Ectodermal cell (in vitro differentiated cells): ENCODE data around the gene DUSP8.
"Not testable (repeated sequence)": the region's sequence is repeated elsewhere in the genome, so short reads cannot be mapped to it uniquely, and the experiment has no call there.

Experiments
- H3K27ac ChIP-seq: 2 replicates; pipeline ENCODE4 v1.7.0; 2013; ENCODE audit warnings: mild to moderate bottlenecking, low read depth, low read length; ENCODE audit not compliant: insufficient read depth, poor library complexity, severe bottlenecking
- H3K27me3 ChIP-seq: 2 replicates; pipeline ENCODE4 v1.7.0; 2013; ENCODE audit warnings: mild to moderate bottlenecking, low read length; ENCODE audit not compliant: insufficient read depth, control insufficient read depth, poor library complexity, severe bottlenecking
- H3K36me3 ChIP-seq: one replicate; pipeline ENCODE4 v1.7.0; 2013; ENCODE audit warnings: low read length; ENCODE audit not compliant: control insufficient read depth, insufficient read depth
- H3K4me1 ChIP-seq: one replicate; pipeline ENCODE4 v1.7.0; 2013; ENCODE audit warnings: low read length; ENCODE audit not compliant: control insufficient read depth, insufficient read depth
- H3K4me3 ChIP-seq: 2 replicates; pipeline ENCODE4 v1.7.0; 2013; ENCODE audit warnings: low read depth, low read length, control low read depth; ENCODE audit not compliant: insufficient read depth
- H3K9me3 ChIP-seq: 2 replicates; pipeline ENCODE4 v1.7.0; 2013; ENCODE audit warnings: mild to moderate bottlenecking, low read length, moderate library complexity; ENCODE audit not compliant: control insufficient read depth
- WGBS, 2 experiments: methylation state at CpG; one replicate each; pipeline ENCODE4 v1.1.7; 2013; ENCODE audit warnings: missing lambda C conversion rate in 2 of 2; 5-methylcytosine and 5-hydroxymethylcytosine counted together

DUSP8 gene

DNA sequence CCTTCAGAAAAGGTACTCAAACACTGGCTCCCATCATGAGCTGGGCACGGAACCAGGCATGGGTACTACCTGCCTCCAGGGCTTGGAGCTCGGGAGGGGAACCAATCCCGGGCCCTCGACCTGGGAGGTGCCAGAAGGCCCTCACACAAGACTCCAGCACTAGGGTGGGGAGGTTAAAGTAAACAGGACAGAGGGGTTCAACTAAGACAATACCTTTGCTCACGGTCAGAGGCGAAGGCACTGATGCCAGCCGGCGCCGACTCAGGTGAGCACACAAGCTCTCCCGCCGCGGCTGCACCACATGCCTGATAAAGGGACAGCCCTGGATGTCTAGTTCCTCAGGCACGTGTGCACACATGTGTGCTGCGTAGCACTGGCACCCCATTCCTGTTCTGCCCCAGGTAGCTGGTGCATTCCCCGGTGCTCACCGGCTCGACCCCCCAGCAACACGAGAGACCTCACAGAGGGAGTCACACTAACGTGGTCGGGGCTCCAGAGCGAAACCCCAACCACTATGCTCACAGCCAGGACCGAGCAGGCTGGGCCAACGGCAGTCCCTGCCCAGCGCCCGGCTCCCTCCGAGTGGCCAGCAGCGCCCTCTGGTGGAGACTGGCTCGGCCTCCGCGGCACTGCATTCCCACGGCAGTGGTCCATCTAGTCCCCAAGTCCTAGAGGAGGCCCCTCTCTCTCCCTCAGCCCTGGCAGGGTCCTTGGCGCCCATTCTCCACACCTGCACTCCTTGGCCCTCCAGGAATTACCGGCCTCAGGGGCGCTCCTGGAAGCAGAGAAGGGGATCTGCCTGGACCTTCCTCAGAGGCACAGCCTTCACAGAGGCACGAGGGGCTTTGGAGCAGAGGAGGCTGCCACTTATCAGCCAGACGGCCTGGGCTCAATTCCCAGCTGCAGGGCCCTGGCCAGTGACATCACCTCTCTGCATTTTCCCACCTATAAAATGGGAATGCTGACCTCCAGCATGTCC lies 56.7 kb downstream of the DUSP8 start:
- WGBS, 2 experiments: 45% methylated on average over 36 of the region's 36 CpGs
- Histone ChIP-seq H3K9me3 (no peaks in the 10 kb centered on the region), H3K4me3 (no peak overlapping the region), H3K4me1 (peaks cover 23% of the 10 kb centered on the region), H3K27me3 (no peaks in the 10 kb centered on the region), H3K36me3 (no peaks in the 10 kb centered on the region), H3K27ac (no peak overlapping the region)

GRCh38 chr11:1514336-1515061 lies 57.6 kb downstream of the DUSP8 start:
- no peaks in the 10 kb centered on the region for H3K27me3 ChIP-seq
- H3K9me3 ChIP-seq: no peaks in the 10 kb centered on the region
- H3K4me1 ChIP-seq: peaks cover 25% of the 10 kb centered on the region
- no peak overlapping the region for H3K4me3 ChIP-seq
- no peak overlapping the region for H3K27ac ChIP-seq
- 95% methylated on average over 31 of the region's 31 CpGs for WGBS, 2 experiments
- no peaks in the 10 kb centered on the region for H3K36me3 ChIP-seq

DNA sequence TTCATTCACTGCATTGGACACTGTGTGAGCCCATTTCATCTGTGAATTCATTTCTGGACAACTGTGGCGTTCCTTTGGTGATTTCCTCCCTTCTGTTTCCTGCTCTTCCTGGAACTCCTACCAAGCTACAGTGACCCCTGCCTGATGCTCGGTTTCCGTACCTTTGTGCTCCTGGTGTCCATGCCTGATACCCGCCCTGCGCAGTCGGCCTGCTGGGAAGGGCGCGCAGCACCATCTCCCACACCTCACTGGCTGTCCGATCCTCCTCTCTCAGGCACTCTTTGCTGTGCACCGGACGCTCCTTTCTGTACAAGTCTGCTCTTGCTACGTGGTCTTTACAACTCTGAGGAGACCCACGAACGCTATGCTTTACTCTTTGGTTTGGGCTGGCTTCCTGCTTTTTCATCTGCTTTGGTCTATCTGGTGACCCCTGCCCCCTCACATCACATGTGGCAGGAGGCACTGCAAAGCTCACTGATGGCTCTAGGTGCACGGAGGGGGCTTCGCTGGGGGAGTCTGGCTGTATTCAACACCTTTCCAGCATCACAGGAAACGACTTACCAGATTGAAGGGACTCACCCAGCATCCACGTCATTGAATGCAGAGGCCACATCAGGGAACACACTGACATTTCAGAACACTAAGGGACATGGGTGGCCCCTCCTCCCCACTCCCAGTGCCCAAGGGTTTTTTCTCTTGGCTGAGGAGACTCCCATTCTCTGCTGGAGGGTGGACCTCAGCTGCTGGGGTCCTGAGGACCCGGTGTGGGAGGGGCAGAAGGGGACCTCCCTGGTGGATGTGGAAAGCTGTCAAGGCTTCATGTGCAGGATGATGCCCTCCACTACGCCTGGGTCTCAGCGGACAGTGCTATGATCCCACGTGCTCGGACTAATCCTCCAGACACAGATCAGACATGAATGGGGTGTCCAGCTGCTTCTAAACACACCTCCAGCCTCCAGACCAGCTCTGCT lies 58.5 kb downstream of the DUSP8 start:
- WGBS, 2 experiments: 91 to 94% methylated on average over 23 of the region's 23 CpGs
- no peaks in the 10 kb centered on the region for H3K36me3 ChIP-seq
- peaks cover 29% of the 10 kb centered on the region for H3K4me1 ChIP-seq
- no peaks in the 10 kb centered on the region for H3K27me3 ChIP-seq
- no peak overlapping the region for H3K4me3 ChIP-seq
- no peak overlapping the region for H3K27ac ChIP-seq
- no peaks in the 10 kb centered on the region for H3K9me3 ChIP-seq

GRCh38 chr11:1512531-1513258 lies 59.4 kb downstream of the DUSP8 start:
- H3K36me3 ChIP-seq, H3K4me3 ChIP-seq, H3K27ac ChIP-seq, H3K9me3 ChIP-seq, H3K27me3 ChIP-seq: not testable (repeated sequence)
- 72 to 74% methylated on average over 6 of the region's 9 CpGs for WGBS, 2 experiments
- peaks cover 32% of the 10 kb centered on the region for H3K4me1 ChIP-seq

- Histone ChIP-seq H3K27me3 (no peaks in the 10 kb centered on the region), H3K4me1 (peaks cover 36% of the 10 kb centered on the region), H3K36me3 (no peaks in the 10 kb centered on the region), H3K9me3 (no peaks in the 10 kb centered on the region), H3K27ac (no peak overlapping the region), H3K4me3 (no peak overlapping the region)
- WGBS, 2 experiments: 87 to 89% methylated on average over 12 of the region's 12 CpGs
Measured at GRCh38 chr11:1511937-1512496, 60.1 kb downstream of the DUSP8 start.

DNA sequence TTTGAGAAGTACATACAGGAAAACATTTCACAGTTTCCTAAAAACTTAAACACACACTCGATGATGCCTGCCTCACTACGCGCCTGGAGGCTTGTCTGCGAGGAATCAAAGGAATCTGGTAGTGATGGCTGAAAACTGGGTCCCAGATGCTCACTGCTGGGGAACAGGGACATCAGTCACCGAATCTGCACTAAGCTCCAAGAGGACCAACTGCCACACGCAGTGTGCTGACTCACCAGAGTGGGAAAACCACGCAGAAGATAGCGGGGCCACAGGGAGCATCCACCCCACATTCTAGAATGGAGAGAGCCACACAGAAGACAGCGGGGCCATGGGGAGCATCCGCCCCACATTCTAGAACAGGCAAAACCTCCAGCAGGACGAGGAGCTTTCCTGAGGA lies 61.1 kb downstream of the DUSP8 start:
- no peaks in the 10 kb centered on the region for H3K27me3 ChIP-seq
- H3K4me1 ChIP-seq: peaks cover 33% of the 10 kb centered on the region
- H3K4me3 ChIP-seq: no peak overlapping the region
- H3K36me3 ChIP-seq: no peaks in the 10 kb centered on the region
- no peaks in the 10 kb centered on the region for H3K9me3 ChIP-seq
- H3K27ac ChIP-seq: no peak overlapping the region
- 81 to 82% methylated on average over 11 of the region's 11 CpGs for WGBS, 2 experiments

GRCh38 chr11:1510351-1510750 lies 61.7 kb downstream of the DUSP8 start:
- not testable (repeated sequence) for H3K9me3 ChIP-seq, H3K4me3 ChIP-seq, H3K27me3 ChIP-seq, H3K36me3 ChIP-seq, H3K27ac ChIP-seq
- peaks cover 32% of the 10 kb centered on the region for H3K4me1 ChIP-seq
- 90 to 92% methylated on average over 15 to 16 of the region's 18 CpGs for WGBS, 2 experiments

- no peaks in the 10 kb centered on the region for H3K9me3 ChIP-seq
- no peaks in the 10 kb centered on the region for H3K27me3 ChIP-seq
- WGBS, 2 experiments: 93 to 94% methylated on average over 7 to 10 of the region's 20 CpGs
- H3K4me1 ChIP-seq: peaks cover 29% of the 10 kb centered on the region
- no peak overlapping the region for H3K4me3 ChIP-seq
- H3K36me3 ChIP-seq: no peaks in the 10 kb centered on the region
- no peak overlapping the region for H3K27ac ChIP-seq
Measured at GRCh38 chr11:1509626-1510255, 62.3 kb downstream of the DUSP8 start.

- Histone ChIP-seq H3K4me1 (peaks cover 26% of the 10 kb centered on the region), H3K36me3 (no peaks in the 10 kb centered on the region), H3K27me3 (no peaks in the 10 kb centered on the region), H3K27ac (no peak overlapping the region), H3K9me3 (no peaks in the 10 kb centered on the region), H3K4me3 (no peak overlapping the region)
- 77 to 82% methylated on average over 10 of the region's 10 CpGs for WGBS, 2 experiments
Measured at GRCh38 chr11:1508986-1509385, 63.1 kb downstream of the DUSP8 start.
